Measurements from ENCODE around the gene RTP3. TPM values are rescaled to one million over a fixed set of nuclear protein-coding genes. Genes with fewer than 3 reads are reported as not detected.

RTP3 gene
- total and polyA plus RNA-seq, 2 of the 8 experiments (the other 6 are each of a cell fraction or from before 2014, with no cell fraction given): 0.08 TPM; not detected in 1

DNA sequence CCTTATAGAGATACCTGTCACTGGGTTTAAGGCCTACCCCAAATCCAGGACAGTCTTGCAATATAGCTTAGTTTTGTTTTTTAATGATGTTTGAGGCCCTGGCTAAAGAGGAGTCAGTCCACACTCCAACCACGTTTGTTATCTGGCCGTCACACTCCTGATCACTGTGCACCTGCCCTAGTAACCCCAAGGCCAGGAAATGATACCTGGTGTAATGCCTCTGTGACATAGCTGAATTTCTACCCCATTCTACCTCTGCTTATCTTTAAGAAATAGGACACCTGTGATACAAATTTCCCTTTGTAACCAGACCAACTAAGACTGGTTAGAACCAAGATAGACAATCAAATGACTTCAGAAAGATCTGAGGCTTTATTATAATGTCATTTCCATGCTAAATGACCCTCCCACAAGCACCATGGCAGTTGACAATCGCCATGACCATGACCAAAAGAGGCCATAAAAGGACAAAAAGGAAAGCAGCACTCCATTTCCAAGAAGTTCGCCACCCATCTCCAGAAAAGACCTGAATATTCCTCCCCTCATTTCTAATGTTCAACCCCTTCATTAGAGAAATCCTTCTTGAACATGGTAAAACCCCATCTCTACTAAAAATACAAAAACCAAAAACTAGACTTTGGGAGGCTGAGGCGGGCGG is 4.8 kb upstream of the RTP3 start:
- H3K9me3 ChIP-seq (ENCODE audit: insufficient read depth in 2 of 2, low read depth in 1 of 2, low read length in 1 of 2): peaks cover 0 to 10% of the 10 kb centered on the region in 2 experiments; a peak in 2 of 4 replicates
- H3K4me2 ChIP-seq (ENCODE audit: insufficient read depth in 1 of 2, low read depth in 2 of 2, low read length in 2 of 2): no peak overlapping the region
- no peaks in the 10 kb centered on the region for H3K79me1 ChIP-seq (ENCODE audit: low read depth, low read length)
- H2BK15ac ChIP-seq (ENCODE audit: low read length): no peak overlapping the region
- H3K18ac ChIP-seq (ENCODE audit: extremely low read depth, low read length): no peak overlapping the region
- H3K9ac ChIP-seq (replicated peaks in 1 of 4; ENCODE audit: extremely low read depth in 1 of 4, low read depth in 3 of 4, low read length in 3 of 4): no peak overlapping the region
- no peaks in the 10 kb centered on the region for H3K36me3 ChIP-seq (ENCODE audit: control insufficient read depth in 2 of 4, insufficient read depth in 4 of 4, low read length in 3 of 4)
- H3K14ac ChIP-seq (ENCODE audit: insufficient read length): no peak overlapping the region
- no peak overlapping the region for H2BK120ac ChIP-seq (replicated peaks; ENCODE audit: low read depth, low read length)
- peaks cover 0 to 1% (median 0%) of the 10 kb centered on the region in 4 experiments; a peak in 2 of 7 replicates for H3K27me3 ChIP-seq (replicated peaks in 1 of 4; ENCODE audit: control insufficient read depth in 3 of 4, extremely low read depth in 1 of 4, insufficient read depth in 3 of 4, low read length in 3 of 4)
- DNase-seq (ENCODE audit: low read depth in 1 of 2, low spot score in 2 of 2): peak in 1 of 2 experiments; percentile 16
- H4K8ac ChIP-seq (ENCODE audit: extremely low read depth, insufficient read depth, low read length): no peak overlapping the region
- no peak overlapping the region for H4K5ac ChIP-seq (ENCODE audit: insufficient read length, low read depth, low read length)
- WGBS, 2 experiments (ENCODE audit: extremely low coverage in 1 of 2, insufficient coverage in 1 of 2, insufficient read length in 1 of 2, insufficient replicate concordance in 2 of 2, low coverage in 1 of 2, low lambda C conversion rate in 2 of 2, missing lambda C conversion rate in 1 of 2): 94% methylated on average over 6 of the region's 6 CpGs; no CpG with 5 or more reads in 1 of the 2 experiments
- H2AK5ac ChIP-seq (ENCODE audit: low read depth, low read length): no peak overlapping the region
- no peak overlapping the region for H3K4ac ChIP-seq (replicated peaks; ENCODE audit: insufficient read length, low read depth, low read length)
- no peak overlapping the region for H2AFZ ChIP-seq (ENCODE audit: low read length)
- no peak overlapping the region for H4K91ac ChIP-seq (replicated peaks; ENCODE audit: insufficient read length, low read length)
- peaks cover 4 to 14% (median 7%) of the 10 kb centered on the region in 4 experiments; a peak in 6 of 7 replicates for H3K4me1 ChIP-seq (replicated peaks in 1 of 4; ENCODE audit: control insufficient read depth in 3 of 4, insufficient read depth in 4 of 4, low read length in 3 of 4)
- no peak overlapping the region for H2BK20ac ChIP-seq (ENCODE audit: low read length)
- ChIA-PET CTCF (ENCODE audit: partially characterized antibody) (interaction anchor here (0.6 to 2.4 kb wide), 8 partner anchors 9 to 115 kb away, joined by 3 to 13 read pairs (median 4); no protein-coding TSS in a partner anchor), POLR2A (ENCODE audit: partially characterized antibody) (interaction anchor here (0.6 to 1.7 kb wide), 8 partner anchors 50 to 94 kb away, joined by 3 to 8 read pairs (median 4); a partner anchor contains a TSS)
- no peak for FAIRE-seq
- no peak overlapping the region for H2BK12ac ChIP-seq (ENCODE audit: low read depth, low read length)
- H2BK5ac ChIP-seq (ENCODE audit: low read depth, low read length): no peak overlapping the region
- H4K20me1 ChIP-seq (replicated peaks in 1 of 2; ENCODE audit: control insufficient read depth in 1 of 2, insufficient read depth in 2 of 2, low read length in 2 of 2): no peaks in the 10 kb centered on the region
- H3K23ac ChIP-seq (ENCODE audit: insufficient read length): no peak overlapping the region
- no peak overlapping the region for H3K56ac ChIP-seq (replicated peaks; ENCODE audit: insufficient read length, low read depth, low read length)
- H3K4me3 ChIP-seq (ENCODE audit: extremely low read depth in 1 of 4, insufficient read depth in 2 of 4, low read depth in 3 of 4, low read length in 4 of 4): no peak overlapping the region
- H3K27ac ChIP-seq (ENCODE audit: low read depth, low read length): no peak overlapping the region
- H3K79me2 ChIP-seq (ENCODE audit: control insufficient read depth in 1 of 2, insufficient read depth in 2 of 2, low read length in 2 of 2): no peaks in the 10 kb centered on the region
- no peaks in the 10 kb centered on the region for H3K23me2 ChIP-seq (ENCODE audit: low read depth, low read length)
- TF ChIP-seq CHD2 (IDR thresholded peaks at IDR 0.05; ENCODE audit: low read length) (no peak), SIX5 (IDR thresholded peaks at IDR 0.05; ENCODE audit: low read depth, low read length) (no peak), KDM4A (IDR thresholded peaks at IDR 0.05; ENCODE audit: low read depth, low read length, severe bottlenecking) (no peak), BRCA1 (IDR thresholded peaks at IDR 0.05; ENCODE audit: low read depth, low read length) (no peak), BACH1 (IDR thresholded peaks at IDR 0.05; ENCODE audit: low read length) (no peak), CBX5 (IDR thresholded peaks at IDR 0.05; ENCODE audit: low read depth, low read length) (no peak), SIRT6 (IDR thresholded peaks at IDR 0.05; ENCODE audit: low read length) (no peak), RFX5 (IDR thresholded peaks at IDR 0.05; ENCODE audit: borderline replicate concordance, low read depth, low read length) (no peak), POLR2A (IDR thresholded peaks at IDR 0.05; ENCODE audit: control extremely low read depth in 1 of 2, low read depth in 2 of 2, low read length in 2 of 2) (no peak), PHF8 (conservative IDR thresholded peaks at IDR 0.05; ENCODE audit: low read depth, low read length) (no peak), KDM1A (IDR thresholded peaks at IDR 0.05; ENCODE audit: borderline replicate concordance, low read length) (no peak)
